AG09309 (cell line): Measurements from ENCODE around the gene PITPNM1.

ENCODE experiments used
- DNase-seq: peaks from one replicate; pipeline ENCODE4 v3.0.0-alpha.2; 2010; ENCODE audit warnings: low read depth
- H3K4me3 ChIP-seq: 2 replicates; pipeline ENCODE4 v1.5.1; 2011; ENCODE audit warnings: mild to moderate bottlenecking, low read depth, low read length, moderate library complexity; ENCODE audit not compliant: control insufficient read depth
- CTCF ChIP-seq: IDR thresholded peaks from 2 replicates; pipeline ENCODE4 v1.5.1; 2011; ENCODE audit warnings: mild to moderate bottlenecking, low read depth, low read length, inconsistent platforms; ENCODE audit not compliant: insufficient read depth, control insufficient read depth; ENCODE audit errors: missing control alignments

Gene PITPNM1

DNA sequence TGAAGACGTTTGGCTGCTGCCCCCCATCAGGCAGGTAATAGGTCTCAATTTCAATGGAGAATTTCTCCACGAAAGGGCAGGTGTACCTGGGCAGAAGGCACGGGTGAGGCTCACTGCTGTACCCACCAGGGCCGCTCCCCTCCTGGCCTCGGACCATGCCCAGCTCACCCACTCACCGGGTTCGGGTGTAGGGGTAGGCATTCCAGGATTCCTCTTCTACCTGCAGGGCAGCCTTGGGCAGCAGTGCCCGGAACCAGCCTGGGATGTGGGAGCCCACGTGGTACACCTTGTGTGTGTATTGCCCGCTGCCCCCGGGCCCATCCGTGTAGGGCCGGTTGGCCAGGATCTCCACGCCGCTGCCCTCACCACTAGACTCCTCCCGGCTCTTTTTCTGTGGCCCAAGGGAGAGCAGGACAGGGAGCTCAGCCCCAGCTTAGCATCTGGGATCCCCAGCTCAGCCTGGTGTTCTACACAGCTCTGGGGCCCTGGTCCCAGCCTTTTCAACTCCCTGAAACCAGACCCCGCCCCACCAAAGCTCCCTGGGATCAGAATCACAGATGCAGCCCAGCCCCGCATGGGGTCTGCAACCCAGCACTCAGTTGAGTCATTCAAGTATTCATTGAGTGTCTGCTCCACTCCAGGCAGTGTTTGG is 2.7 kb downstream of the PITPNM1 start:
- no peak for DNase-seq
- H3K4me3 ChIP-seq, result no peak overlapping the region
- no peak for TF ChIP-seq CTCF

DNA sequence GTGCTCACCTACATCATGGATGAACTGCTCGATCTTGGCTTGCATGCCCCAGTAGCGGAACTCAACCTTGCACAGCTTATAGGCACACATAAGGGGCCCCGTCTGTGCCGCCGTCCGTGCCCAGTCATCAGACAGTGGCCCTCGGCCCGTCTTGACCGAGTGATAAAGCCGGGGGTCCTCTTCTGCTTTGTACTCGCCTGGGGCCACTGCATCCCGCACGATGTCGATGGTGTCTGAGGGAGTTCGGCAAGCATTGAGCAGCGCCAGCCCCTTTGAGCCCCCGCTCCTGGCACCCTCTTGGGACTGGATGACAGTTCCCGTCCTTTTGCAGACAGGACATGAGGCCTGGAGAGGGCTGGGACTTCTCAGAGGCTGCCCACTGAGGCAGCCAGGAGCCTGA is 3.3 kb downstream of the PITPNM1 start:
- no peak for DNase-seq
- H3K4me3 ChIP-seq, result no peak overlapping the region
- TF ChIP-seq CTCF, result no peak

DNA sequence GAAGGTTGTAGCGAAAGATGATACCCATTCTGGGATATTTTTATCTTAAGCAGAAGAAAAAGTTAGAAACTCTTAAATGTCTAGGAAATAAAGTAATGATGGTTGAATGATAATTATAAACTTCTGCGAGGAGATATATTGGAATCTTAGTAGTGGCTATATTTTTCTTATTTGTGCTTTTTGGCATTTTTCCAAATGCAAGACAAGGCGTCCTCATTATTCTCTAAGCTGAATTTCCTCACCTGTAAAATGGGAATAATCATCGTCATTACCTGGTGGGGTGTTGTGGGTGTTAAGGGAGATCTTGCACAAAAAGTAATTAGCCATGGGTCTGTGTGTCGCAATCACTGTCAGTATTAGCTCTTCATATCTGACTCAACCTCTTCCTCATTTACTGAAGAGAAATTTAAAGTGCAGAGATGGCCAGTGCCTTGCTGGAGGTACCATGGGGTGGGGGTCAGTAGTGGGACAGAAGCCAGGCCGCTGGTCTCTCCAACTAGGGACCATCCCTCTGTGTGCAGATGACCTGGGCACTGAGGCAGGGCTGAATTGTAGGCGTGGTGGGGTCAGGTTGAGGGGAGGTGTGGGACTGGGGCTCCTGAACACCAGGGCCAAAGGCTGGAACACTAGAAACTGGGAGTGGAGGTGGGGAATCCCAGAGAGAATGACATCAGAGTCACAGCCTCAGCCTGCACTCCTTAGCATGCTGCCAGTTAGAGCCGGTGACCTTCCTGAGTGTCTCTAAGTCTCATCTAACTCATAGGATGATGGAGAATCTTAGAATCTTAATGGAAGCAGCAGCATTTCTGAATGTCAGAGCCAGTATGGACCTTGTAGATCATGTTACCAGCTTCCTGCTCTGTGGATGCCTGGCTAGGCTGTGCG is 4.1 kb downstream of the PITPNM1 start:
- no peak for TF ChIP-seq CTCF
- H3K4me3 ChIP-seq, result no peak overlapping the region
- DNase-seq, result no peak

DNA sequence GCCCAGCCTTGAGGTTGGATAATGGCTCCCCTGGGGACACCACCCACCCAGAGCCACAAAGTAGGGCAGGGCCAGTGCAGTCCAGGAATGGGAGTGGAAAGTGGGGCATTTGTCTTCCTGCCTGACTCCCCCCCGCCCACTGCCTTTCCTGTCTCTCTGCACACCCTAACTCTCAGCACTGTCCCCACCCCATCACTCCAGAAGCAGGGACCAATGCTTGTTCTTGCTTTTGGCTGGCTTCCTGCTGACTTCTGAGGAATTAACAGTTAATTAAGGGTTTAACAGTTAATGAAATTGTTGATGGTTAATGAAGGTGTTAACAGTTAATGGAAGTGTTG is 4.7 kb downstream of the PITPNM1 start:
- no peak overlapping the region for H3K4me3 ChIP-seq
- TF ChIP-seq CTCF, result no peak
- DNase-seq, result no peak

GRCh38 chr11:67499808-67500483 is 5.2 kb downstream of the PITPNM1 start:
- DNase-seq, result no peak
- H3K4me3 ChIP-seq, result no peak overlapping the region
- TF ChIP-seq CTCF, result no peak

- no peak overlapping the region for H3K4me3 ChIP-seq
- DNase-seq, result no peak
- TF ChIP-seq CTCF, result no peak
Observed at GRCh38 chr11:67498544-67498972, 6.6 kb downstream of the PITPNM1 start.
